ENCODE data around the gene SIGLEC15.

Gene SIGLEC15

GRCh38 chr18:45829855-45830254 is 4.4 kb downstream of the SIGLEC15 start:
- no peak for ATAC-seq
- TF ChIP-seq RARB (CRISPR knock-in tag; IDR thresholded peaks at IDR 0.05) (no peak), ZNF8 (CRISPR knock-in tag; IDR thresholded peaks at IDR 0.05) (no peak), TCF4 (CRISPR knock-in tag; IDR thresholded peaks at IDR 0.05; ENCODE audit: borderline replicate concordance) (no peak), PATZ1 (CRISPR knock-in tag; IDR thresholded peaks at IDR 0.05; ENCODE audit: borderline replicate concordance) (no peak), ZNF565 (CRISPR knock-in tag; conservative IDR thresholded peaks at IDR 0.05; ENCODE audit: low read depth) (no peak), ZFP3 (CRISPR knock-in tag; IDR thresholded peaks at IDR 0.05) (no peak), SNAI2 (CRISPR knock-in tag; IDR thresholded peaks at IDR 0.05) (no peak), ZFP30 (CRISPR knock-in tag; IDR thresholded peaks at IDR 0.05) (no peak), BACH2 (CRISPR knock-in tag; IDR thresholded peaks at IDR 0.05; ENCODE audit: borderline replicate concordance) (no peak)
- TF ChIP-seq, protein P1, sequence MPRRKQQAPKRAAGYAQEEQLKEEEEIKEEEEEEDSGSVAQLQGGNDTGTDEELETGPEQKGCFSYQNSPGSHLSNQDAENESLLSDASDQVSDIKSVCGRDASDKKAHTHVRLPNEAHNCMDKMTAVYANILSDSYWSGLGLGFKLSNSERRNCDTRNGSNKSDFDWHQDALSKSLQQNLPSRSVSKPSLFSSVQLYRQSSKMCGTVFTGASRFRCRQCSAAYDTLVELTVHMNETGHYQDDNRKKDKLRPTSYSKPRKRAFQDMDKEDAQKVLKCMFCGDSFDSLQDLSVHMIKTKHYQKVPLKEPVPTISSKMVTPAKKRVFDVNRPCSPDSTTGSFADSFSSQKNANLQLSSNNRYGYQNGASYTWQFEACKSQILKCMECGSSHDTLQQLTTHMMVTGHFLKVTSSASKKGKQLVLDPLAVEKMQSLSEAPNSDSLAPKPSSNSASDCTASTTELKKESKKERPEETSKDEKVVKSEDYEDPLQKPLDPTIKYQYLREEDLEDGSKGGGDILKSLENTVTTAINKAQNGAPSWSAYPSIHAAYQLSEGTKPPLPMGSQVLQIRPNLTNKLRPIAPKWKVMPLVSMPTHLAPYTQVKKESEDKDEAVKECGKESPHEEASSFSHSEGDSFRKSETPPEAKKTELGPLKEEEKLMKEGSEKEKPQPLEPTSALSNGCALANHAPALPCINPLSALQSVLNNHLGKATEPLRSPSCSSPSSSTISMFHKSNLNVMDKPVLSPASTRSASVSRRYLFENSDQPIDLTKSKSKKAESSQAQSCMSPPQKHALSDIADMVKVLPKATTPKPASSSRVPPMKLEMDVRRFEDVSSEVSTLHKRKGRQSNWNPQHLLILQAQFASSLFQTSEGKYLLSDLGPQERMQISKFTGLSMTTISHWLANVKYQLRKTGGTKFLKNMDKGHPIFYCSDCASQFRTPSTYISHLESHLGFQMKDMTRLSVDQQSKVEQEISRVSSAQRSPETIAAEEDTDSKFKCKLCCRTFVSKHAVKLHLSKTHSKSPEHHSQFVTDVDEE (CRISPR knock-in tag; IDR thresholded peaks at IDR 0.05) = no peak

GRCh38 chr18:45830917-45831316 is 5.4 kb downstream of the SIGLEC15 start:
- TF ChIP-seq RARB (CRISPR knock-in tag; IDR thresholded peaks at IDR 0.05) (no peak), ZFP3 (CRISPR knock-in tag; IDR thresholded peaks at IDR 0.05) (no peak), CSRNP3 (CRISPR knock-in tag; IDR thresholded peaks at IDR 0.05) (no peak), OSR1 (CRISPR knock-in tag; IDR thresholded peaks at IDR 0.05) (no peak), TCF4 (CRISPR knock-in tag; IDR thresholded peaks at IDR 0.05; ENCODE audit: borderline replicate concordance) (no peak), ESRRG (CRISPR knock-in tag; IDR thresholded peaks at IDR 0.05) (no peak), ZFP30 (CRISPR knock-in tag; IDR thresholded peaks at IDR 0.05) (no peak), ZNF70 (CRISPR knock-in tag; IDR thresholded peaks at IDR 0.05) (no peak), ARNTL (CRISPR knock-in tag; IDR thresholded peaks at IDR 0.05; ENCODE audit: borderline replicate concordance, low read depth) (no peak), TOX (CRISPR knock-in tag; IDR thresholded peaks at IDR 0.05; ENCODE audit: borderline replicate concordance) (no peak), ZNF565 (CRISPR knock-in tag; conservative IDR thresholded peaks at IDR 0.05; ENCODE audit: low read depth) (no peak), CSDC2 (CRISPR knock-in tag; IDR thresholded peaks at IDR 0.05) (no peak), PATZ1 (CRISPR knock-in tag; IDR thresholded peaks at IDR 0.05; ENCODE audit: borderline replicate concordance) (no peak)
- TF ChIP-seq, protein P2, sequence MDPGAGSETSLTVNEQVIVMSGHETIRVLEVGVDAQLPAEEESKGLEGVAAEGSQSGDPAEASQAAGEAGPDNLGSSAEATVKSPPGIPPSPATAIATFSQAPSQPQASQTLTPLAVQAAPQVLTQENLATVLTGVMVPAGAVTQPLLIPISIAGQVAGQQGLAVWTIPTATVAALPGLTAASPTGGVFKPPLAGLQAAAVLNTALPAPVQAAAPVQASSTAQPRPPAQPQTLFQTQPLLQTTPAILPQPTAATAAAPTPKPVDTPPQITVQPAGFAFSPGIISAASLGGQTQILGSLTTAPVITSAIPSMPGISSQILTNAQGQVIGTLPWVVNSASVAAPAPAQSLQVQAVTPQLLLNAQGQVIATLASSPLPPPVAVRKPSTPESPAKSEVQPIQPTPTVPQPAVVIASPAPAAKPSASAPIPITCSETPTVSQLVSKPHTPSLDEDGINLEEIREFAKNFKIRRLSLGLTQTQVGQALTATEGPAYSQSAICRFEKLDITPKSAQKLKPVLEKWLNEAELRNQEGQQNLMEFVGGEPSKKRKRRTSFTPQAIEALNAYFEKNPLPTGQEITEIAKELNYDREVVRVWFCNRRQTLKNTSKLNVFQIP (CRISPR knock-in tag; IDR thresholded peaks at IDR 0.05; ENCODE audit: borderline replicate concordance, low read depth) = no peak
- TF ChIP-seq, protein P1 (CRISPR knock-in tag; IDR thresholded peaks at IDR 0.05) = no peak
- TF ChIP-seq, protein P3, sequence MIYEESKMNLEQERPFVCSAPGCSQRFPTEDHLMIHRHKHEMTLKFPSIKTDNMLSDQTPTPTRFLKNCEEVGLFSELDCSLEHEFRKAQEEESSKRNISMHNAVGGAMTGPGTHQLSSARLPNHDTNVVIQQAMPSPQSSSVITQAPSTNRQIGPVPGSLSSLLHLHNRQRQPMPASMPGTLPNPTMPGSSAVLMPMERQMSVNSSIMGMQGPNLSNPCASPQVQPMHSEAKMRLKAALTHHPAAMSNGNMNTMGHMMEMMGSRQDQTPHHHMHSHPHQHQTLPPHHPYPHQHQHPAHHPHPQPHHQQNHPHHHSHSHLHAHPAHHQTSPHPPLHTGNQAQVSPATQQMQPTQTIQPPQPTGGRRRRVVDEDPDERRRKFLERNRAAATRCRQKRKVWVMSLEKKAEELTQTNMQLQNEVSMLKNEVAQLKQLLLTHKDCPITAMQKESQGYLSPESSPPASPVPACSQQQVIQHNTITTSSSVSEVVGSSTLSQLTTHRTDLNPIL (CRISPR knock-in tag; IDR thresholded peaks at IDR 0.05; ENCODE audit: low read depth) = no peak
- ATAC-seq = no peak
